Body of pancreas (tissue), 4 donors: ENCODE data around the gene RNPC3.
"Not testable (repeated sequence)": the region's sequence is repeated elsewhere in the genome, so short reads cannot be mapped to it uniquely, and the experiment has no call there.

Experiments
- CTCF ChIP-seq, 7 experiments: fragments of 450-650 bp in 4 of 7; fragments of 200-600 bp in 3 of 7; sonication (generic) in 3 of 7; IDR thresholded peaks; one replicate each; pipeline ENCODE4 v1.5.1; 2016 to 2019; ENCODE audit warnings: antibody characterized with exemption in 7 of 7
- POLR2A ChIP-seq, 3 donors: fragments of 450-650 bp; IDR thresholded peaks; one replicate each; pipeline ENCODE4 v1.6.1; 2016; ENCODE audit warnings: antibody characterized with exemption in 3 of 3, mild to moderate bottlenecking in 2 of 3

DNA sequence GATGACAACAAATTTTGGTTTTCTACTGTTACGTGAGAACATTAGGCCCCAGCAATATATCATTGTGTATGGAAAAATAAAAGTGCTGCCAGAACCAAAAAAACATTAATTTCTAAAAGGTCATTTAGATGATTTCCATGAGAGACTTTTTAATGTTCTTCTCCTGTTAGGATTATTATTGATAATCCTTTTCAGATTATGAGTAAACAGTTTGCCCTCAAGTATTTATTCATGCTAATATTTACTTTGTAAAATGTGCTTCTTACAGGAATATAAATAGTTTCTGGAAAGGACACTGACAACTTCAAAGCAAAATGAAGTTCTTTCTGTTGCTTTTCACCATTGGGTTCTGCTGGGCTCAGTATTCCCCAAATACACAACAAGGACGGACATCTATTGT, 45.8 kb downstream of the RNPC3 start, which contains the start of gene AMY2B:
- not testable (repeated sequence) for TF ChIP-seq CTCF, POLR2A (IDR thresholded peaks at IDR 0.05)
